ENCODE results near the gene MEOX1. TPM values are rescaled to one million over a fixed set of nuclear protein-coding genes. Genes with fewer than 3 reads are reported as not detected.

Gene MEOX1
- total RNA-seq, 1 experiment from 2014 or later: 44.6 TPM

- Histone ChIP-seq H3K9me3 (replicated peaks) (no peaks in the 10 kb centered on the region), H3K27me3 (peaks cover 8% of the 10 kb centered on the region), H3K4me3 (no peak overlapping the region), H3K36me3 (no peaks in the 10 kb centered on the region), H3K27ac (no peak overlapping the region), H3K4me1 (peaks cover 19% of the 10 kb centered on the region)
- no peak for DNase-seq
Measured at GRCh38 chr17:43625606-43626005, 36.1 kb downstream of the MEOX1 start.

- peak in 1 of 2 experiments; percentile 64 for DNase-seq
- Histone ChIP-seq H3K4me3 (no peak overlapping the region), H3K27ac (no peak overlapping the region), H3K27me3 (peaks cover 3% of the 10 kb centered on the region; the same call in 1 of the 2 replicates), H3K9me3 (replicated peaks) (no peaks in the 10 kb centered on the region), H3K4me1 (peaks cover 10% of the 10 kb centered on the region), H3K36me3 (no peaks in the 10 kb centered on the region)
Measured at GRCh38 chr17:43620581-43620980, 41.1 kb downstream of the MEOX1 start.

DNA sequence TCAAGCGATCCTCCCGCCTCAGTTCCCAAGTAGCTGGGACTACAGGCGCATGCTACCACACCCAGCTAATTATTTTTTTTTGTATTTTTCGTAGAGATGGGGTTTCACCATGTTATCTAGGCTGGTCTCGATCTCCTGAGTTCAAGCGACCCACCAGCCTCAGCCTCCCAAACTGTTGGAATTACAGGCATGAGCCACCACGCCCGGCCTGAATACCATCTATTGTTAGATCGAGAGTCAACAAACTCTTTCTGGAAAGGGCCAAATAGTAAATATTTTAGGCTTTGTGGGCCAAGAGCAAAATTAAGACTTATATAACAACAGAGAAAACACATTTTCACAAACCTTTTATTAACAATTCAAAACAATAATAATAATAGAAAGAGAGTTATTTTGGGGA is 41.6 kb downstream of the MEOX1 start:
- Histone ChIP-seq H3K36me3 (no peaks in the 10 kb centered on the region), H3K9me3 (replicated peaks) (no peaks in the 10 kb centered on the region), H3K4me1 (peaks cover 10% of the 10 kb centered on the region), H3K4me3 (no peak overlapping the region), H3K27me3 (peaks cover 5% of the 10 kb centered on the region; the same call in 1 of the 2 replicates), H3K27ac (no peak overlapping the region)
- no peak for DNase-seq

GRCh38 chr17:43619705-43620104 is 42.0 kb downstream of the MEOX1 start:
- H3K9me3 ChIP-seq (replicated peaks): no peaks in the 10 kb centered on the region
- peaks cover 15% of the 10 kb centered on the region for H3K4me1 ChIP-seq
- H3K4me3 ChIP-seq: no peak overlapping the region
- H3K27ac ChIP-seq: no peak overlapping the region
- no peak for DNase-seq
- no peaks in the 10 kb centered on the region for H3K36me3 ChIP-seq
- peaks cover 6% of the 10 kb centered on the region; the same call in 1 of the 2 replicates for H3K27me3 ChIP-seq

GRCh38 chr17:43618276-43618675 is 43.4 kb downstream of the MEOX1 start:
- peaks cover 6% of the 10 kb centered on the region; the same call in 1 of the 2 replicates for H3K27me3 ChIP-seq
- no peaks in the 10 kb centered on the region for H3K36me3 ChIP-seq
- peaks cover 21% of the 10 kb centered on the region for H3K4me1 ChIP-seq
- H3K9me3 ChIP-seq (replicated peaks): no peaks in the 10 kb centered on the region
- H3K4me3 ChIP-seq: no peak overlapping the region
- no peak for DNase-seq
- no peak overlapping the region for H3K27ac ChIP-seq

DNA sequence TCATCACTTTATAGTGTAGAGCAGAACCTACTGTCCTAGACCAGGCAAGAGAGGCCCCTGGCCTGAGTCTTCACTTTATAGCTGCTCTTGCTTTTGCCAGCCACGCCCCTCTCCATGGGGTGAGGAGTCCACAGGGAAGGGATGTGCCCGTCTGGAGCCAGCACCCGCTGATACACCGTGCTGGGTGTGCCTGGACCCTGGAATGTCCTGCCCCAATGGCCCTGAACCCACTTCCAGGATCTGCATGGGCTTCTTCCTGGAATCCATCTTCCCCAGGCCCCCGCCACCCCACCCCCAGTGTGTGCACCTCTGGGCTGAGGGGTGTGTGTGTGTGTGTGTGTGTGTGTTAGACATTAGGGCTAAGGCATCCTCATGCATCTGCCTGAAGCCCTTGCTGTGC is 44.9 kb downstream of the MEOX1 start:
- Histone ChIP-seq H3K36me3 (no peaks in the 10 kb centered on the region), H3K4me3 (no peak overlapping the region), H3K4me1 (peaks cover 21% of the 10 kb centered on the region), H3K27me3 (peaks cover 3% of the 10 kb centered on the region; the same call in 1 of the 2 replicates), H3K27ac (no peak overlapping the region), H3K9me3 (replicated peaks) (no peaks in the 10 kb centered on the region)
- no peak for DNase-seq

DNA sequence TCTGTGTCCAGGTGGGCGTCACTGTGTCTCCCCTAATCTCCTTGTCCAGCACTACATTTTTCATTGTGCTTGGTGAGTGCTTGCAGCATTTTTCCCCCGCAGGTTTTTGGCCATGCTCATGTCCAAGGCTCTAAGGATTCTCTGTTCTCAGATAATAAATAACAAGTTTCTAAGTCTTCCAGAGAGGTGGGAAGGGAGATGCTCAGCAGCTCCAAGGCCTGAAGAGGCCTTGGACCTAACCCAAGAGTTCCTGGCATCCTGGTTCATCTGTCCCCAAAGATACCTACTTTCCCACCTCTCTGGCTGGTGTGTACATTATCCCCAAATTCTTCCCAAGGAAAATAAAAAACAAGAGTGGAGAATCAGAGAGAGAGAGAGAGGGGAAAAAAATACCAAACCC is 45.3 kb downstream of the MEOX1 start:
- H3K27ac ChIP-seq: no peak overlapping the region
- peaks cover 3% of the 10 kb centered on the region; the same call in 1 of the 2 replicates for H3K27me3 ChIP-seq
- H3K9me3 ChIP-seq (replicated peaks): no peaks in the 10 kb centered on the region
- no peak overlapping the region for H3K4me3 ChIP-seq
- no peaks in the 10 kb centered on the region for H3K36me3 ChIP-seq
- no peak for DNase-seq
- H3K4me1 ChIP-seq: peaks cover 21% of the 10 kb centered on the region

- Histone ChIP-seq H3K27ac (no peak overlapping the region), H3K4me1 (peaks cover 19% of the 10 kb centered on the region), H3K9me3 (replicated peaks) (no peaks in the 10 kb centered on the region), H3K27me3 (peaks cover 3% of the 10 kb centered on the region; the same call in 1 of the 2 replicates), H3K36me3 (no peaks in the 10 kb centered on the region), H3K4me3 (no peak overlapping the region)
- DNase-seq: no peak
Measured at GRCh38 chr17:43616029-43616351, 45.7 kb downstream of the MEOX1 start.

GRCh38 chr17:43615330-43616028 is 46.2 kb downstream of the MEOX1 start:
- Histone ChIP-seq H3K36me3 (no peaks in the 10 kb centered on the region), H3K4me1 (peaks cover 14% of the 10 kb centered on the region), H3K27me3 (peaks cover 3% of the 10 kb centered on the region; the same call in 1 of the 2 replicates), H3K9me3 (replicated peaks) (no peaks in the 10 kb centered on the region), H3K4me3 (no peak overlapping the region), H3K27ac (no peak overlapping the region)
- DNase-seq: no peak

DNA sequence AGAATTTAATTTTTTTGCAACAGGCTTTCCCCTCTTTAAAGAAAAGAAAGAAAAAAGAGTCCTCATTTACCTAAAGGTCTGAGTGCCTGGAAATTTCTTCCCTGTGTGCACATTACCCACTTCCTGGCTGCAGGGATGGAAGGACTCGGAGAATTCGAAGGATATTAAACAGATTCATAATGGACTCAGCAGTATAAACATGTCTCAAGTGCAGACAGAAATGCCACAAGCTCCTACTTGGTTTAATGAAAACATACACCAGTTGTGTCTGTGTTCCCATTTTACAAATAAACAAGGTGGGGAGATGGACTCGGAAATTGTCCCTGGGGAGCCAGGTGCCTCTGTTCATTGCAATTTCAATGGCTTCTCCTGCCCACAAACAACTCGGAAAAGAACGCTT is 47.2 kb downstream of the MEOX1 start:
- Histone ChIP-seq H3K27me3 (peaks cover 3% of the 10 kb centered on the region; the same call in 1 of the 2 replicates), H3K27ac (no peak overlapping the region), H3K36me3 (no peaks in the 10 kb centered on the region), H3K4me3 (no peak overlapping the region), H3K4me1 (peaks cover 11% of the 10 kb centered on the region; the same call in 1 of the 2 replicates), H3K9me3 (replicated peaks) (no peaks in the 10 kb centered on the region)
- no peak for DNase-seq

DNA sequence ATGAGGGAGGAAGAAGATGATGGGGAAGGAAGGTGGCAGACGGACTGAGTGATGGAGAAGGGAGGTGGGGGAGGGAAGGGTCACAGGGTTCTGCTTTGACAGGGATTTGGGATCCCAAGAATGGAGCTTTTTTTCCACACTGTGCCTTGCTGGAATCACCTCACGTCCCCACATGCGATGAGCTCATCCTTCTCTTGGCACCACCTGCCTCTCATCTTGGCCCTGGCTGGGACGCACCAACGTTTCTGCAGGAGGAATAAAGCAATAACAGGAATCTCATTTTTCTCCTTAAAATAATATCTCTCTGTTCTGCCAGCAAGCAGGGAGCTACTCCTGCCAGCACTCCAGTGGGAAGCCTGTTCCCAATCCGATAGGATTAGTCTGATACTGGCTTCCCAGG is 47.8 kb downstream of the MEOX1 start:
- peaks cover 3% of the 10 kb centered on the region; the same call in 1 of the 2 replicates for H3K27me3 ChIP-seq
- no peaks in the 10 kb centered on the region for H3K36me3 ChIP-seq
- H3K4me3 ChIP-seq: no peak overlapping the region
- no peak overlapping the region for H3K27ac ChIP-seq
- H3K4me1 ChIP-seq: peaks cover 11% of the 10 kb centered on the region; the same call in 1 of the 2 replicates
- DNase-seq: no peak
- H3K9me3 ChIP-seq (replicated peaks): no peaks in the 10 kb centered on the region

GRCh38 chr17:43612515-43612914 is 49.2 kb downstream of the MEOX1 start:
- Histone ChIP-seq H3K4me3 (no peak overlapping the region), H3K27me3 (peaks cover 3% of the 10 kb centered on the region; the same call in 1 of the 2 replicates), H3K27ac (no peak overlapping the region), H3K36me3 (no peaks in the 10 kb centered on the region), H3K4me1 (peaks cover 11% of the 10 kb centered on the region; the same call in 1 of the 2 replicates), H3K9me3 (replicated peaks) (no peaks in the 10 kb centered on the region)
- no peak for DNase-seq

DNA sequence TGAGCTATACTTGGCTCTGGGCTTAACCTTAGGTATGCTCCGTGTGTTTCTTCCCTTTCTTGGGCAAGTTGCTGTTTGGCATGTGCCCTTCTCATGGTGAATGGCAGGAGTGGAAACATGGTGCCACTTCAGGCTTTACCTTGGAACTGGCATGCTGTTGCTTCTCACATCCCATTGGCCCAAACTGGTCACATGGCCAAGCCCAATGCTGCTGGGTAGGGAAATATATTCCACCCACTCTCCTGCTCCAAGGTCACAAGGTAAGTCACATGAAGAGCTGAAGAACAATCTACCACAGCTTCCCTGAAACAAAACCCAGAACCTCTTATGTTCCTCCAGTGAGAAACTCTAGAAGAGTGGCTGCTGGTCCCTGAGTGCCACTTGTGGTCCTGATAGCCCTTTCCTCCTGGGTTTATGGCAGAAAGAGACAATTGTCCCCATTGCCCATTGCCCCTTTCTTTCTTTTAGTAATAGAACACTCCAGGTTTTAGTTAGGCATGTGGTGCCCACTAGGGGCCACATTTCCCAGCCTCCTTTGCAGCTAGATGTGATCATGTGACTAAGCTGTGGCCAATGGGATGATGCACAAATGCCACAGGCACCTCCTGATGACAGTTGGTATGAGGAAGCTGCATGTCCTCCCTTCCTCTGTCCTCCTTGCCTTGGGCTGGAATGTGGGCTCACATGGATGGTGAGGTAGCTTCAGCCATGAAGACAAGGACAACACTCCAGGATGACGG is 50.3 kb downstream of the MEOX1 start:
- Histone ChIP-seq H3K4me3 (no peak overlapping the region), H3K4me1 (peaks cover 11% of the 10 kb centered on the region; the same call in 1 of the 2 replicates), H3K9me3 (replicated peaks) (no peaks in the 10 kb centered on the region), H3K27me3 (peaks cover 3% of the 10 kb centered on the region; the same call in 1 of the 2 replicates), H3K36me3 (no peaks in the 10 kb centered on the region), H3K27ac (no peak overlapping the region)
- no peak for DNase-seq

DNA sequence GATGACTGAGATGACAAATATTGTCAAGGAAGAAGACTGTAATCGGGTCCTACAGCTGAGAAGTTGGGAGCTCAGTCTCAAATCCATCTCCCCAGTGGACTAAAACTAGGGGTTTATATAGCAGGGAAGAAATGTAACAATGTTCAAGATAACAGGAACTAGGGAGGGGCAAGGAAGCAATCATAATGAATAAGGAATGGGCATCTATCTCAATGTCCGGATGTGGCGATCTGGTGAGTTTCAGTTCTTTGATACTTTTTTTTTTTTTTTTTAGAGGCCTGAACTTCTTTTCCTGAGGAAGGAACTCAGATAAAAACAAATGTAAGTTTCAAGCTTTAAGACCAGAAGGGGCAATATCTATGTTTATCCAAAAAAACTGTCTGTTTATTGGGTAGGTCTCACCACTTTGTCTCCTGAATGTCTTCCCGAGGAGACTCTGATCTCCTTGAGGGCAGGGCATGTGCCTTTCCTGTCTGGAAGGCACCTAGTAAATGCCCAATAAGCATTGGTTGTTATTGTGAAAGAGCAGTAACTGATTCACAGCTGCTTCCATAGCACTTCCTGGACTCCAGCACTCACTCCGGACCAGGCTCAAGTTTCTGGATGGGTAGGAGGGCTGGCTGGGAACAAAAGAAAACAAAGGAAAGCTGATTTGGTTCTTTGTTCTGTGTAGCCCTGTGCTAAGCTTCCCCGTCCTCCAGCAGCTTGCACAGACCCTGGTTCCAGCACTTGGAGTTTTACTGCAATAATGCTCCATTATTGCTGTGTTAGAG is 51.9 kb downstream of the MEOX1 start:
- H3K4me1 ChIP-seq: peaks cover 7% of the 10 kb centered on the region; the same call in 1 of the 2 replicates
- no peaks in the 10 kb centered on the region; the same call in 1 of the 2 replicates for H3K9me3 ChIP-seq (replicated peaks)
- no peaks in the 10 kb centered on the region for H3K36me3 ChIP-seq
- DNase-seq: peak in 1 of 2 experiments; percentile 57
- H3K27ac ChIP-seq: no peak overlapping the region
- no peak overlapping the region for H3K4me3 ChIP-seq
- H3K27me3 ChIP-seq: no peaks in the 10 kb centered on the region

Measured in SJCRH30 (cell line).